M059J (cell line): ENCODE data around the gene AP1AR. TPM values are rescaled to one million over a fixed set of nuclear protein-coding genes. Genes with fewer than 3 reads are reported as not detected.

ENCODE experiments used
- DNase-seq: peaks from one replicate; pipeline ENCODE4 v3.0.0-alpha.2; 2012; ENCODE audit warnings: low read depth
- total RNA-seq: library from RNA; depleted of rRNA; stranded (reverse); fragments of >200 nt; shearing (Covaris generic); gene quantifications from 2 replicates; pipeline ENCODE4 v1.2.3, GENCODE V29; 2014; rRNA removed

AP1AR gene
- total RNA-seq, 1 experiment from 2014 or later, result 10.4 TPM

- DNase-seq, result no peak
These were observed 81.1 kb downstream of the AP1AR start for GRCh38 chr4:112312610-112313239.

DNA sequence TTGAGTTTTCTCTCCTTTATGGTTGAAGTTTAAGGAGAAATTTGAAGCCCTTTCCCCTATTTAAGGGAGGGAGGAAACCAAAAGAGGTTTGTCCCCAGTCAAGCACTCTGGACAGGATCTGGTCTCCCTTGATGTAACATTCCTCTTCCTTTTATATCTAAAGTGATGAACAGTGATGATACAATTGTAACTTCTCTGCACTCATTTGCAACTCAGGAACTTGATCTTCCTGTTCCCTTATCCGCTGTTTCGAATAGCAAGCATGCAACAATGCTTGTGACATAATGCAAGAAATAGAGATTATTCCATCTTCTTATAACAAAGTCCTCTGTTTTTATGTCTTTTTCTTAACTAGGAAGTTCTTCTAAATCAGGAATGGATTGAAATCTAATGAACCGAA is 83.9 kb downstream of the AP1AR start:
- DNase-seq, result no peak

DNA sequence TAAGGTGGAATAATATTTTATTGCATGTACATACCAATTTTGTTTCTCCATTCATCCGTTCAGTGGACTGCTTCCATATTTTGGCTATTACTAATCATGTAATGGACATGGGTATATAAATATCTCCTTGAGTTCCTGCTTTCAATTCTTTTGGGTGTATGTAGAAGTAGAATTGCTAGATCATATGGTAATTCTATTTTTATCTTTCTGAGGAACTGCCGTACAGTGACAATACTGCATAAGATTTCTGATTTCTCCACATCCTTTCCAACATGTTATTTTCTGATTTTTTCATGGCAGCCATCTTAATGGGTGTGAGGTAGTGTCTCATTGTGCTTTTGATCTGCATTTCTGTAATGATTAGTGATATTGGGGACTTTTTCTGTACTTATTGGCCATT is 84.8 kb downstream of the AP1AR start:
- DNase-seq, result no peak

DNA sequence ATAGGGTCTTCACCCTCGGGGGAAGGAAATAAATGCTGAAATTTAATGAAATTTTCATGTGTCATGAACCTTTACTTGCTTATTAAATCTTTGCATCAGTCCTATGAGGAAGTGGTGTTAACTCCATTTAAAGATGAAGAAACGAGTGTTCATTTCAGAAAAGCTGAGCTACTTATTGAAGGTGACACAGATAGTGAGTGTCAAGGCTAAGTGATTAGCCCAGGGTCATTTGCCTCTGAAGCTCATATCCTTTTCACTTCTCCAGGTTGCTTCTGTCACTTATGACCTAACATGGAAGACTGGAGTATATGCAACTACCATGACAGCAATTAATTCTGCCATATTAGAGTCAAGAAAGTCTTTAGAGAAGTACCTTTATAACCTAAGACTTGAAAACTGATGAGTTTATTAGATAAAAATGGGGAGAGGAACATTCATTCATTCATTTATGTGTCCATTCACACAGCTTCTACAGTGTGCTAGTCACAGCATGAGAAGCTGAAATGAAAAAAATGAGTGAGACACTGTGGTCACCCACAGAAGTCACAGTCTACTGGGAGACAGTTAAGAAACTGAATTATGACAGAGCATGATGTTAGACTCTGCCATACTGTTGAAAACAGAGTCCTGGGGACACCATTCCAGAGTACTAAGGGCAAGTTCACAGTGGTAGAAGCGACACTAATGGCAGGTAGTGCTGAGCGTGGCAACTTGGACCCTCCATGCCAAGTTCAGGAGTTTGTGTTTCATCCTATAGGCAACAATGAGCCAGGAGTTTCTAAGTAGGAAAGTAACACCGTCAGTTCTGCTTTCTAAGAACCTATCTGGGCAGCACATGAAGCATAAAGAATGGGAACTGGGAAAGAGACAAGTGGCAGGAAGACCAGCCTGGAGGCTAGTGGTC is 86.9 kb downstream of the AP1AR start:
- no peak for DNase-seq

Other genes with a start within 250 kb of the AP1AR start
- not detected in 2 replicates for gene FAM241A, start 86.3 kb upstream of the AP1AR start, total RNA-seq
- gene TIFA, start 54.1 kb downstream of the AP1AR start, total RNA-seq, result 5.8 and 15.1 TPM in 2 replicates
- 9.7 and 12.0 TPM in 2 replicates for gene ALPK1, start 65.6 kb downstream of the AP1AR start, total RNA-seq